Prostate gland (tissue), 2 donors: ENCODE measurements around the gene CUL1.

Experiments used
- CTCF ChIP-seq, 4 experiments: fragments of 200-600 bp in 2 of 4; fragments of 450-650 bp in 2 of 4; sonication (generic) in 2 of 4; IDR thresholded peaks; 1 replicate in 3 of 4; 2 replicates in 1 of 4; pipeline ENCODE4 v1.5.1; 2016 to 2019; ENCODE audit warnings: antibody characterized with exemption in 4 of 4, mild to moderate bottlenecking in 2 of 4, moderate library complexity in 2 of 4
- POLR2A ChIP-seq: fragments of 450-650 bp; IDR thresholded peaks from one replicate; pipeline ENCODE4 v1.6.1; 2016; ENCODE audit warnings: antibody characterized with exemption, mild to moderate bottlenecking
- POLR2AphosphoS5 ChIP-seq: sonication (generic); formaldehyde crosslinking; IDR thresholded peaks from one replicate; pipeline ENCODE4 v1.6.1; 2017; ENCODE audit warnings: antibody characterized with exemption

- no peak for TF ChIP-seq CTCF (IDR thresholded peaks at IDR 0.05)
- TF ChIP-seq POLR2AphosphoS5 = no peak
- no peak for TF ChIP-seq POLR2A
Measured at GRCh38 chr7:148761499-148762278, 63.0 kb downstream of the CUL1 start.
